SK-N-DZ (cell line): Measurements from ENCODE around the gene TEK.

Source experiments
- DNase-seq: peaks from one replicate; pipeline ENCODE4 v3.0.0-alpha.2; 2015; ENCODE audit warnings: low spot score
- small RNA-seq, 2 experiments: library from RNA; depleted of rRNA; stranded (forward); fragments of <200 nt; gene quantifications; one replicate each; pipeline ENCODE3, GENCODE V24; 2014

Gene TEK

GRCh38 chr9:27212191-27212590 lies 103.2 kb downstream of the TEK start:
- DNase-seq, result no peak

DNA sequence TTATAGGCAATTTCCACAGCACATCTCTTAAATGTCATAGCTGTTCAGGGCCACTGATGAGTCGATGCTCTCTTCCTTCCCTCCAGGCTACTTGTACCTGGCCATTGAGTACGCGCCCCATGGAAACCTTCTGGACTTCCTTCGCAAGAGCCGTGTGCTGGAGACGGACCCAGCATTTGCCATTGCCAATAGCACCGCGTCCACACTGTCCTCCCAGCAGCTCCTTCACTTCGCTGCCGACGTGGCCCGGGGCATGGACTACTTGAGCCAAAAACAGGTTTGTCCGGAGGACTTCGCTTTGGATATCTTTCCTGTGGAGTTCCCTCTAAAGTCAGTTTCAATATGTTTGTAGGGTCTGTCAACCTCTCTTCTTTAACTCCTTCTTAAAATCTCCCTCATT lies 103.6 kb downstream of the TEK start:
- DNase-seq, result no peak

DNA sequence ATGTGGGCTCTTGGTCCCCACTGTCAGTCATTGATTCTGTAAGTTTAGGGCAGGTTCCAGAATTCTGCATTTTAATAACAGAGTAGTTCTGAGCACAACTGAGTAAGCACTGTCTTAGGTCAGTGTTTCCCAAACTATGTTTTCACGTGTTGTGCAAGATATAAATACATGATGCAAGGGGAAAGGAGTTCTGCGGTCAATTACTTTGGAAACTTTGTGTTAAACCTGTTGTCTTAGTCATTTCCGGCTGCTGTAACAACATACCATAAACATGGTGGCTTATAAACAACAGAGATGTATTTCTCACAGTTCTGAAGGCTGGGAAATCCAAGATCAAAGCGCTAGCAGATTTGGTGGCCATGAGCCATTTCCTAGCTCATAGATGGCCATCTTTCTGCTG lies 118.2 kb downstream of the TEK start:
- DNase-seq, result no peak

- DNase-seq, result peak; percentile 0
Observed at GRCh38 chr9:27239648-27240047, 130.6 kb downstream of the TEK start.

- DNase-seq, result peak; percentile 0
Observed at GRCh38 chr9:27247756-27248155, 138.7 kb downstream of the TEK start.

DNA sequence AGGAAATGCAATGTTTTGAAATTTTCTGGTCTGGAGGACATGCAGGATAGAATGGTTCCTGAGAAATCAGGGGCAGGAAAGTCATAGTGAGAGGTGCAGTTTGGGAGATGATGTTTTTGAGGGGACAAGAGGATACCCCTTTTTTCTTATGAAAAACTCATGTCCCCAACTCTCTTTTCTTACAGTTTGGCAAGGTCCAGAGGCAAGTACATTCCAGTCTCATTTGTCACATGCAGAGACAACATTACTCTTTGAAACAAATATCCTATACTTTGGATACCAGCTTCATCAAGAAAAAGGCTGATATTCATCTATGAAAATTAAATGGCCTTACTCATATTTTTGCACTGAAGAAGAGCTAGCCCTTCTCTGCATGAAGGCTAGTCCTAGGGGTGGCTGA lies 139.7 kb downstream of the TEK start:
- no peak for DNase-seq

DNA sequence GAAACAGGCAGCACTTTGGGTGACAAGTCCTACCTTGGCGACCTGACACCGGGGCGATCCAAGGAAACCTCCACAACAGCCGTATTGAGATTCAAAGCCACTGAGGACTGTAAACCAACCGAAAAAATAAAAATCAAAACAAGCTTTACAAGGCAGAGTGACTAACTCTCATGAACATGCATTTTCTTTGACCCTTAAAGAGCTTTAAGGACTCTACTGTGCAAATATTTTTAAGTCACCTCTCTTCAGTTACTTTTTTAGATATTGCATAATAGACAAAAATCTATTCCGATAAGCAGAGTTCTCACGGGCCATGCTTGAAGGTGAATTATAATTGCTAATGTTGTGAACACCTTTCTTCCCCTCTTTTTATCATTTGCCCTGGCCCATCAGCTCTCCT lies 149.6 kb downstream of the TEK start:
- no peak for DNase-seq

DNA sequence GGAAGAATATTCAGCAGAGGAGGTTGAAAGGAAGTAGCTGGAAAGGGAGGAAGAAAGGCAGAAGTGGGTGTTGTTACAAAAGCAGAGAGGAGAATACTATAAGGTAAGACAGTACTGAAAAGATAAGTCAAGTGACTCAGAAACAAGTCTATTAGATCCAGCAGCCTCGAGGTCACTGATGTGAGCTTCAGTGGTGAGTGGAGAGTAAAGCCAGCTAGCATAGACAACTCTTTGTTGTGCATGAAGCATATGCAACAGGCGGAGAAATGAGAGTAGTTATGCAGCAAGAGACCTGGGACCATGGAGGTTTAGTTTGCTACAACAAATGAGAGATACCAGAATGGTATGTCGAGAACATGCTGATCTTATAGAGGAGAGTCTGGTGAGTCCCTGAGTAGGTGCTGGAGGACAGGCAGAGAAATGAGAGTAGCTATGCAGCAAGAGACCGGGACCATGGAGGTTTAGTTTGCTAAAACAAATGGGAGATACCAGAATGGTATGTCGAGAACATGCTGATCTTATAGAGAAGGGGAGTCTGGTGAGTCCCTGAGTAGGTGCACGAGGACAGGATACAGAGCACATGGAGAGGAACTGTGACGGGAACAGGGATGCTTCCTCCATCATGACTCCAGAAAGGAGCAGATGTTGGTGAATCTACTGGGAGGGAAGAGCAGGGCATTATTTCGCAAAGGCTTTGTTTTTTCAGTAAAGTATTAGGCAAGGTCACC lies 151.9 kb downstream of the TEK start:
- no peak for DNase-seq

DNA sequence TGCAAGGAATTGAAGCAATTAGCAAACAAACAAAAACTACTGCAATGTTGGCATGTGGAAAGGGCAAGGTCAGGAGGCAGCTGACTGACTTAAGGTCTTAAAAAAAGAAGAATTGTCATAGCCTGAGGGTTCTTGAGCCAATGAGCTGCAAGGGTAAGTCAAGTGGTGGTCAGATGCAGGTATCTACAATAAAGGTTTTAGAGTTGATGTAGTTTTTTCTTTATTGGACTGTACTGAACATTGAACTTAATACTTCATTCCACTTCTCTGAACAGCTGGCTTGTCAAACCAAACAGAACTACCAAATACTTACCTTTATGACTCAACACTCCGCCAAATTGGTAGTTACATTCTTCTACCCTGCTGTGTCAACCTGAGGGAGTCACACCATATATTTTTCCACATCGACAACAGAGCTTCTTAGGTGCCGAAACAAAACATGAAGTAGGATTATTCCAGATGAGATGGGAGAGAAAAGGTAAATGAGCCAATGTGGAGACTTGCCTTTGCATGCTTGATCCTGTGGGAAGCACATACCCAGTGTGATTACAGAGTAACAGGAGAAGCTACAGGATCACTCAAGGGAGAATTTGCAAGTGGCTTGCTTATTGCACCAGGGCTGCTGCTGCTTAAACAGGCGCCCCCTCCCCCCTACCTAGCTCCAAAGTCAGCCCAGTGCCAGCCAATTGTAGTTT lies 152.6 kb downstream of the TEK start:
- DNase-seq, result no peak

DNA sequence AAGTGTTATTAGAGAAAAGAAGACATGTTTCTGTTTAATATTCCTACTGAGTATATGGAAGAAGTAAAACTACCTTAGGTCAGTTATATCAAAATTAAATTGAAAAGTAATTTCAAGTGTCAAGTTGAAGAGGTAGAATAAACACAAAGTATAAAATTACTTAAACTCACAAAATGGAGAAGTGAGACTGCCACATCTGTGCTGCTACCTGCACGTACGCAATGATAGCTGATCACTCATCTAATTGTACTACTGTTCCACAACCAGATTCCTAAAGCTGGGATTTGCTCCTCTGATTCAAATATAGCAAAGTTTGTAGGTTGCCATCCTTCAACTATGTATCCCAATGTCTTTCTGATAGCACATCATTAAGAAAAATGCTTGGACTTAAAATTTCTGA lies 163.1 kb downstream of the TEK start:
- DNase-seq, result no peak

DNA sequence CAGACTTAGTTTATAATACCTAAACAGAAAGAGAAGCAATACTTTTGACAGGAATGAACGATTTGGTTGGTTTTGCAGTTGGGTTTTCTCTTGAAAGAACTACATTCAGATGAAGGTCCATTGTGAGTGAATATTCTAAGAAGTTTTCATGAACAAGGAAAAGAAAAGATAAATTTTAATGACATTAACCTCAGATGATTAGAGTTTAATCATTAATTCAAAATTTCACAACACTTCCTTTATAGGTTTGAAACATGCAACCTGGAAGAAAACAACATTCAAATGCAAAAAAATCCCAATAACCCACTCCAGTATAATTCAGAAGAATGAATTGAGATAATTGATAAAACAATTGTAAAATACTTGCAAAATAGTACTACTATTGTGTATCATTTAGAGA lies 164.2 kb downstream of the TEK start:
- no peak for DNase-seq

DNA sequence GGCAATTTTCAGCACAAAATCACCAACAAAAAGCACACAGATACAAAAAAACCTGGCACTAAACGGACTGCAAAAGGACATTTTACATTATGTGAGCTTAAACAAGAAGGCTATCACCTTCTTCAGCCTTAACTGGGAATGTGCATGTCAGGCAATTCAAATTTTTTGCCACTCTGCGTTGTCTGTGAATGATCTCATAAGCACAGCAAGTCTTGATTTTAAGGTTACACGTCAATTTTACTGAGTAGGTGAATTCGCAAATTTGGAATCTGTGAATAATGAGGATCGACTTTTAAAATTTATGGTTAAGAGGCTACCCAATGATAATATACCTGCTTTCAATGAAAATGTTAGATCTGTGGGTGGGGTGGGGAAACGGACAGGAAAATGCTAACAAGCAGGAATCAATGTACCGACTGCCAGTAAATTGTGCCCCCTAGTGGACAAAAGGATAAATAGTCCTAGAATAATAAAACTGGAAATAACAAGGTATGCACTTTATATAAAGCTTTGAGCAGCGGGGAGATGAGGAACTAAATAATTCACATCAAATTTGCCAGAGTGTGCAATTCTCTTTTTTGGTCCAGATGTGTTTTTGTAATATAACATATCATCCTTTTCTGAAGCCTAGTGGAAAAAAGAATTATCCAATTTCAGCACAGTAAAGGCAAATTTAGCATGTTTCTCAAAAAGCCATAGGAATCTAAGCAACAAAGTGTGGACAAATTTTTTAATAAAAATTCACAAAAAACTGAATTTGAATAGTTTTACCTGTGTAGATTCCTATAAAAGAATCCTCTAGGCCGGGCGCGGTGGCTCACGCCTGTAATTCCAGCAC lies 167.4 kb downstream of the TEK start:
- peak; percentile 4 for DNase-seq

- DNase-seq, result no peak
Observed at GRCh38 chr9:27278374-27278773, 169.3 kb downstream of the TEK start.

- no peak for DNase-seq
Observed at GRCh38 chr9:27279611-27280010, 170.6 kb downstream of the TEK start.

Small RNA genes within 50 kb of the gene (small RNA-seq; reads per million reads assigned to genes)
- gene AL355433.1 (0 reads per million in 2 experiments), gene RNA5SP280 (0 reads per million in 2 experiments)
